Measurements from ENCODE around the gene BPIFB1. TPM values are rescaled to one million over a fixed set of nuclear protein-coding genes. Genes with fewer than 3 reads are reported as not detected.

Gene BPIFB1
- total RNA-seq, 1 donor from 2014 or later, result not detected

GRCh38 chr20:33309631-33310030 is 26.6 kb downstream of the BPIFB1 start:
- no peak overlapping the region for H3K4me3 ChIP-seq (ENCODE audit: low read depth, low read length)
- TF ChIP-seq CTCF (conservative IDR thresholded peaks at IDR 0.05; ENCODE audit: low read depth, low read length), result no peak
- no peak for DNase-seq (ENCODE audit: low read depth)

- no peak for DNase-seq (ENCODE audit: low read depth)
- TF ChIP-seq CTCF (conservative IDR thresholded peaks at IDR 0.05; ENCODE audit: low read depth, low read length), result no peak
These were observed 27.4 kb downstream of the BPIFB1 start for GRCh38 chr20:33310327-33310899.

GRCh38 chr20:33311011-33311410 is 28.0 kb downstream of the BPIFB1 start:
- no peak for TF ChIP-seq CTCF (conservative IDR thresholded peaks at IDR 0.05; ENCODE audit: low read depth, low read length)
- no peak for DNase-seq (ENCODE audit: low read depth)

More at GRCh38 chr20:33310327-33310899, 27.4 kb downstream of the BPIFB1 start:
- H3K4me3 ChIP-seq (ENCODE audit: low read depth, low read length), result no peak overlapping the region

GRCh38 chr20:33311996-33312395 is 29.0 kb downstream of the BPIFB1 start:
- no peak for TF ChIP-seq CTCF (conservative IDR thresholded peaks at IDR 0.05; ENCODE audit: low read depth, low read length)
- no peak for DNase-seq (ENCODE audit: low read depth)
- H3K4me3 ChIP-seq (ENCODE audit: low read depth, low read length), result no peak overlapping the region

More at GRCh38 chr20:33311011-33311410, 28.0 kb downstream of the BPIFB1 start:
- H3K4me3 ChIP-seq (ENCODE audit: low read depth, low read length), result no peak overlapping the region

GRCh38 chr20:33312583-33312982 is 29.6 kb downstream of the BPIFB1 start:
- no peak for DNase-seq (ENCODE audit: low read depth)
- no peak for TF ChIP-seq CTCF (conservative IDR thresholded peaks at IDR 0.05; ENCODE audit: low read depth, low read length)

GRCh38 chr20:33313686-33314314 is 30.8 kb downstream of the BPIFB1 start:
- H3K4me3 ChIP-seq (ENCODE audit: low read depth, low read length), result no peak overlapping the region
- DNase-seq (ENCODE audit: low read depth), result no peak
- TF ChIP-seq CTCF (conservative IDR thresholded peaks at IDR 0.05; ENCODE audit: low read depth, low read length), result no peak

More at GRCh38 chr20:33312583-33312982, 29.6 kb downstream of the BPIFB1 start:
- H3K4me3 ChIP-seq (ENCODE audit: low read depth, low read length), result no peak overlapping the region

GRCh38 chr20:33316343-33316742 is 33.3 kb downstream of the BPIFB1 start:
- DNase-seq (ENCODE audit: low read depth), result no peak
- no peak overlapping the region for H3K4me3 ChIP-seq (ENCODE audit: low read depth, low read length)
- TF ChIP-seq CTCF (conservative IDR thresholded peaks at IDR 0.05; ENCODE audit: low read depth, low read length), result no peak

Data from epithelial cell of proximal tubule (primary cell).